GM21526 (cell line): ENCODE measurements around the gene MACROD2.

Experiments used
- ATAC-seq: cut with Tn5 transposase; IDR thresholded peaks from one replicate; pipeline ENCODE4 v1.9.1; 2021; ENCODE audit warnings: moderate library complexity; ENCODE audit not compliant: unreplicated experiment, low FRiP score

MACROD2 gene

GRCh38 chr20:14685183-14685582 is 689.9 kb downstream of the MACROD2 start:
- ATAC-seq: no peak

GRCh38 chr20:14687313-14687712 is 692.0 kb downstream of the MACROD2 start:
- ATAC-seq: no peak

- no peak for ATAC-seq
Observed at GRCh38 chr20:14688005-14688404, 692.7 kb downstream of the MACROD2 start.

- ATAC-seq: no peak
Observed at GRCh38 chr20:14691994-14692393, 696.7 kb downstream of the MACROD2 start.

GRCh38 chr20:14696478-14696877 is 701.2 kb downstream of the MACROD2 start:
- ATAC-seq: no peak

GRCh38 chr20:14696937-14697336 is 701.6 kb downstream of the MACROD2 start:
- no peak for ATAC-seq

GRCh38 chr20:14698125-14698524 is 702.8 kb downstream of the MACROD2 start:
- ATAC-seq: no peak

GRCh38 chr20:14698605-14699373 is 703.5 kb downstream of the MACROD2 start:
- no peak for ATAC-seq

GRCh38 chr20:14700639-14700960 is 705.3 kb downstream of the MACROD2 start:
- ATAC-seq: no peak

GRCh38 chr20:14701326-14701725 is 706.0 kb downstream of the MACROD2 start:
- no peak for ATAC-seq

- no peak for ATAC-seq
Observed at GRCh38 chr20:14706555-14706954, 711.2 kb downstream of the MACROD2 start.

GRCh38 chr20:14707026-14707680 is 711.8 kb downstream of the MACROD2 start:
- ATAC-seq: no peak

GRCh38 chr20:14707865-14708596 is 712.7 kb downstream of the MACROD2 start:
- ATAC-seq: no peak

GRCh38 chr20:14709439-14709838 is 714.1 kb downstream of the MACROD2 start:
- no peak for ATAC-seq

GRCh38 chr20:14710951-14711350 is 715.6 kb downstream of the MACROD2 start:
- no peak for ATAC-seq

- no peak for ATAC-seq
Observed at GRCh38 chr20:14711652-14712051, 716.3 kb downstream of the MACROD2 start.

GRCh38 chr20:14712302-14712739 is 717.0 kb downstream of the MACROD2 start:
- ATAC-seq: no peak

GRCh38 chr20:14715400-14715799 is 720.1 kb downstream of the MACROD2 start:
- no peak for ATAC-seq

GRCh38 chr20:14716351-14716801 is 721.1 kb downstream of the MACROD2 start:
- no peak for ATAC-seq

GRCh38 chr20:14717134-14717999 is 722.1 kb downstream of the MACROD2 start:
- peak; percentile 76 for ATAC-seq
